Ascending aorta (tissue), 2 donors: ENCODE data around the gene MRPL4. TPM values are rescaled to one million over a fixed set of nuclear protein-coding genes. Genes with fewer than 3 reads are reported as not detected.

Source experiments
- DNase-seq, 2 donors: peaks; one replicate each; pipeline ENCODE4 v3.0.0-alpha.2; 2019; ENCODE audit warnings: low spot score in 2 of 2
- H3K27ac ChIP-seq, 2 donors: fragments of 200-600 bp; sonication (generic); one replicate each; pipeline ENCODE4 v1.5.1; 2016 to 2017; ENCODE audit warnings: mild to moderate bottlenecking in 1 of 2
- H3K27me3 ChIP-seq: fragments of 200-600 bp; sonication (generic); one replicate; pipeline ENCODE4 v1.5.1; 2017
- H3K36me3 ChIP-seq, 2 donors: fragments of 200-600 bp; sonication (generic); one replicate each; pipeline ENCODE4 v1.5.1; 2016
- H3K4me1 ChIP-seq, 2 donors: fragments of 200-600 bp; sonication (generic); one replicate each; pipeline ENCODE4 v1.5.1; 2016 to 2017; ENCODE audit warnings: mild to moderate bottlenecking in 1 of 2
- H3K4me3 ChIP-seq, 2 donors: fragments of 200-600 bp; sonication (generic); one replicate each; pipeline ENCODE4 v1.5.1; 2016 to 2017; ENCODE audit warnings: mild to moderate bottlenecking in 1 of 2
- H3K9me3 ChIP-seq, 2 donors: fragments of 200-600 bp; sonication (generic); one replicate each; pipeline ENCODE4 v1.5.1; 2016
- CTCF ChIP-seq, 3 experiments: fragments of 200-600 bp in 2 of 3; fragments of 450-650 bp in 1 of 3; sonication (generic) in 2 of 3; IDR thresholded peaks; one replicate each; pipeline ENCODE4 v1.5.1; 2016 to 2019; ENCODE audit warnings: antibody characterized with exemption in 3 of 3, mild to moderate bottlenecking in 1 of 3, moderate library complexity in 1 of 3
- intact Hi-C: fragments of 100-400 bp; cut with DNase I; formaldehyde crosslinking; loops from one replicate; pipeline ENCODE4 v1.15.1; 2023
- total RNA-seq: library from RNA; depleted of rRNA; stranded (reverse); fragments of >200 nt; gene quantifications from one replicate; pipeline ENCODE4 v1.1.0, GENCODE V29; 2016

MRPL4 gene
- total RNA-seq, 1 donor from 2014 or later, result 72.9 TPM

- H3K36me3 ChIP-seq, result peaks cover 31 to 50% of the 10 kb centered on the region in 2 donors
- TF ChIP-seq CTCF (IDR thresholded peaks at IDR 0.05), result no peak
- intact Hi-C loops, result loop anchor here (5.0 kb wide), 5 partner anchors 78 to 322 kb away; partner anchors contain the start of genes RAVER1 and TYK2
Measured at GRCh38 chr19:10254244-10254643, 2.2 kb downstream of the MRPL4 start.

GRCh38 chr19:10255358-10255757 lies 3.3 kb downstream of the MRPL4 start:
- intact Hi-C loops, result no loop called here

More at GRCh38 chr19:10254244-10254643, 2.2 kb downstream of the MRPL4 start:
- DNase-seq, result no peak
- H3K9me3 ChIP-seq, result no peaks in the 10 kb centered on the region
- no peaks in the 10 kb centered on the region for H3K27me3 ChIP-seq
- H3K27ac ChIP-seq, result no peak overlapping the region
- no peak overlapping the region for H3K4me3 ChIP-seq
- peaks cover 6 to 7% of the 10 kb centered on the region in 2 donors for H3K4me1 ChIP-seq

GRCh38 chr19:10256551-10256950 lies 4.5 kb downstream of the MRPL4 start:
- H3K36me3 ChIP-seq, result peaks cover 31 to 50% of the 10 kb centered on the region in 2 donors
- no peaks in the 10 kb centered on the region for H3K27me3 ChIP-seq
- H3K4me1 ChIP-seq, result peaks cover 6 to 7% of the 10 kb centered on the region in 2 donors
- H3K4me3 ChIP-seq, result no peak overlapping the region
- no peak for TF ChIP-seq CTCF (IDR thresholded peaks at IDR 0.05)
- no peaks in the 10 kb centered on the region for H3K9me3 ChIP-seq
- no peak overlapping the region for H3K27ac ChIP-seq
- no peak for DNase-seq
- intact Hi-C loops, result no loop called here

More at GRCh38 chr19:10255358-10255757, 3.3 kb downstream of the MRPL4 start:
- no peak overlapping the region for H3K4me3 ChIP-seq
- no peaks in the 10 kb centered on the region for H3K9me3 ChIP-seq
- no peak for TF ChIP-seq CTCF (IDR thresholded peaks at IDR 0.05)
- H3K27me3 ChIP-seq, result no peaks in the 10 kb centered on the region
- H3K27ac ChIP-seq, result no peak overlapping the region
- H3K4me1 ChIP-seq, result peaks cover 6 to 7% of the 10 kb centered on the region in 2 donors
- H3K36me3 ChIP-seq, result peaks cover 31 to 50% of the 10 kb centered on the region in 2 donors
- no peak for DNase-seq

GRCh38 chr19:10256970-10257615 lies 5.1 kb downstream of the MRPL4 start:
- Histone ChIP-seq H3K4me3 (no peak overlapping the region), H3K4me1 (peaks cover 6 to 7% of the 10 kb centered on the region in 2 donors), H3K27ac (no peak overlapping the region), H3K36me3 (peaks cover 31 to 50% of the 10 kb centered on the region in 2 donors), H3K9me3 (no peaks in the 10 kb centered on the region), H3K27me3 (no peaks in the 10 kb centered on the region)
- no peak for DNase-seq
- no peak for TF ChIP-seq CTCF (IDR thresholded peaks at IDR 0.05)
- intact Hi-C loops, result no loop called here

GRCh38 chr19:10258080-10258710 lies 6.2 kb downstream of the MRPL4 start:
- Histone ChIP-seq H3K36me3 (peaks cover 31 to 50% of the 10 kb centered on the region in 2 donors), H3K27ac (no peak overlapping the region), H3K4me3 (no peak overlapping the region), H3K27me3 (no peaks in the 10 kb centered on the region), H3K4me1 (no peaks in the 10 kb centered on the region), H3K9me3 (no peaks in the 10 kb centered on the region)
- no peak for DNase-seq
- no peak for TF ChIP-seq CTCF (IDR thresholded peaks at IDR 0.05)
- intact Hi-C loops, result no loop called here
